SH-SY5Y (cell line): Measurements from ENCODE around the gene RGS21.

Source experiments
- GATA2 ChIP-seq: IDR thresholded peaks from 2 replicates; pipeline ENCODE4 v1.6.1; 2011; ENCODE audit warnings: mild to moderate bottlenecking, low read depth, low read length
- GATA3 ChIP-seq: IDR thresholded peaks from 2 replicates; pipeline ENCODE4 v1.6.1; 2011; ENCODE audit warnings: low read depth, mild to moderate bottlenecking, low read length, moderate library complexity

GRCh38 chr1:192316942-192317450, at the start of gene RGS21:
- TF ChIP-seq GATA2 (no peak), GATA3 (no peak)
